ENCODE results near the gene BSN.
A peak's percentile ranks its signal among the peaks of the same experiment; 100 is the strongest.

BSN gene, protein sequence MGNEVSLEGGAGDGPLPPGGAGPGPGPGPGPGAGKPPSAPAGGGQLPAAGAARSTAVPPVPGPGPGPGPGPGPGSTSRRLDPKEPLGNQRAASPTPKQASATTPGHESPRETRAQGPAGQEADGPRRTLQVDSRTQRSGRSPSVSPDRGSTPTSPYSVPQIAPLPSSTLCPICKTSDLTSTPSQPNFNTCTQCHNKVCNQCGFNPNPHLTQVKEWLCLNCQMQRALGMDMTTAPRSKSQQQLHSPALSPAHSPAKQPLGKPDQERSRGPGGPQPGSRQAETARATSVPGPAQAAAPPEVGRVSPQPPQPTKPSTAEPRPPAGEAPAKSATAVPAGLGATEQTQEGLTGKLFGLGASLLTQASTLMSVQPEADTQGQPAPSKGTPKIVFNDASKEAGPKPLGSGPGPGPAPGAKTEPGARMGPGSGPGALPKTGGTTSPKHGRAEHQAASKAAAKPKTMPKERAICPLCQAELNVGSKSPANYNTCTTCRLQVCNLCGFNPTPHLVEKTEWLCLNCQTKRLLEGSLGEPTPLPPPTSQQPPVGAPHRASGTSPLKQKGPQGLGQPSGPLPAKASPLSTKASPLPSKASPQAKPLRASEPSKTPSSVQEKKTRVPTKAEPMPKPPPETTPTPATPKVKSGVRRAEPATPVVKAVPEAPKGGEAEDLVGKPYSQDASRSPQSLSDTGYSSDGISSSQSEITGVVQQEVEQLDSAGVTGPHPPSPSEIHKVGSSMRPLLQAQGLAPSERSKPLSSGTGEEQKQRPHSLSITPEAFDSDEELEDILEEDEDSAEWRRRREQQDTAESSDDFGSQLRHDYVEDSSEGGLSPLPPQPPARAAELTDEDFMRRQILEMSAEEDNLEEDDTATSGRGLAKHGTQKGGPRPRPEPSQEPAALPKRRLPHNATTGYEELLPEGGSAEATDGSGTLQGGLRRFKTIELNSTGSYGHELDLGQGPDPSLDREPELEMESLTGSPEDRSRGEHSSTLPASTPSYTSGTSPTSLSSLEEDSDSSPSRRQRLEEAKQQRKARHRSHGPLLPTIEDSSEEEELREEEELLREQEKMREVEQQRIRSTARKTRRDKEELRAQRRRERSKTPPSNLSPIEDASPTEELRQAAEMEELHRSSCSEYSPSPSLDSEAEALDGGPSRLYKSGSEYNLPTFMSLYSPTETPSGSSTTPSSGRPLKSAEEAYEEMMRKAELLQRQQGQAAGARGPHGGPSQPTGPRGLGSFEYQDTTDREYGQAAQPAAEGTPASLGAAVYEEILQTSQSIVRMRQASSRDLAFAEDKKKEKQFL (N-terminal part only)

DNA sequence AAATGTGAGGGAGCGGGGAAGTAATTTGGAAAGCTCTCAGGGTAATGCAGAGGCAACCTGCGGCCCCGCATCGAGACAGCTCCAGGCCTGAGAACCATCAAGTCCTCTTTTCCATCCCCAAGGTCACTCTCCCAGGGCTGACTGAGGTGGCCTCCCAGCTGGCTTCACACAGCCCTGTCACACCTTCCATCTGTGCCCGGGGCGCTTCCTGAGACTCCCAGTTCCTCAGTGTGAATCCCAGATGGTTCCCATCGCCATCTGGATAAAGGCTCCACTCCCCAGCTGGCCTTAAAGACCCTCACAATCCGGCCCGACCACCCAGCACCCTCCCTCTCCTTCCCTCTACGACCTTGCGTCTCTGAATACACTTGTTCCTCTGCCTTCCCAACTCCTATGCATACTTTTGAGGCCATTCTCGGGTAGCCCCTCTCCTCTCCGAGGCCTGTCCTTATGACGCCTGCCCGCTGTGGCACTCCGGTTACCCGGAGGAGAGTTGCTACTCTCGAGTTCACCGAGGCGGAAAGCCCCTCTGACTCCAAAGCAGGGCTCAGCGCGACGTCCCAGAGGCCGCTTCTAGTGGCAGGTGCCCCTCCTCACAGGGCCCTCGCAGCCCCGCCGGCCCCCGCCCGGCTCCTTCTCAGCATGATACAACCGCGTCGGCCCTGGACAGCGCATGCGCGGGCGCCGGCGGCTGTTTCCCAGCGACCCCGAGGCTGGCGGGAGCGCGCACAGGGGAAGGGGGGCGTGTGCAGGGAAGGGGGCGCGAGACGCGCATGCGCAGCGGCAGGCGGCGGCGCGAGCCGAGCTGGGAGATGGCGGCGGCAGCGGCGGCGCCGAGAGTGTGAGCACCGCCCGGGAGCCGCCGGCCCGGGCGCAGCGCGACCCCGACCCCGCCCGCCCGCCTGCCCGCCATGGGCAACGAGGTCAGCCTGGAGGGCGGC is at the start of gene BSN:
BSN (plus strand) TSS at position 786 of the 941 bp plus-strand sequence; CDS start at position 912, 126 bp downstream.
- peak; percentile 86 to 90 for DNase-seq

DNA sequence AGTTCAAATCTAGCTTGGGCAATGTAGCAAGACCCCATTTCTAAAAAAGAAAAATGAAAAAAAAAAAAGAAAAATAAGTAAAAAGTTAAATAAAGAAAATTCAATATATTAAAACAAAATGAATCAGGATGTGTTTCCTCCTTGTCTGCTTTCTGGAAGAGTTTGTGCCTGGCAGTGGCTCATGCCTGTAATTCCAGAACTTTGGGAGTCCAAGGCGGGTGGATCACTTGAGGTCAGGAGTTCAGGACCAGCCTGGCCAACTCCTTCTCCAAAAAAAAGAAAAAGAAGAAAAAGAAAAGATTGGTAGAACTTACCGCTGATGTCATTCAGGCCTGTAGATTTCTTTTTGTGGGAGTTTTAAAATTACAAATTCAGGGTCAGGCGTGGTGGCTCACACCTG is 47.4 kb upstream of the BSN start:
- no peak for DNase-seq

DNA sequence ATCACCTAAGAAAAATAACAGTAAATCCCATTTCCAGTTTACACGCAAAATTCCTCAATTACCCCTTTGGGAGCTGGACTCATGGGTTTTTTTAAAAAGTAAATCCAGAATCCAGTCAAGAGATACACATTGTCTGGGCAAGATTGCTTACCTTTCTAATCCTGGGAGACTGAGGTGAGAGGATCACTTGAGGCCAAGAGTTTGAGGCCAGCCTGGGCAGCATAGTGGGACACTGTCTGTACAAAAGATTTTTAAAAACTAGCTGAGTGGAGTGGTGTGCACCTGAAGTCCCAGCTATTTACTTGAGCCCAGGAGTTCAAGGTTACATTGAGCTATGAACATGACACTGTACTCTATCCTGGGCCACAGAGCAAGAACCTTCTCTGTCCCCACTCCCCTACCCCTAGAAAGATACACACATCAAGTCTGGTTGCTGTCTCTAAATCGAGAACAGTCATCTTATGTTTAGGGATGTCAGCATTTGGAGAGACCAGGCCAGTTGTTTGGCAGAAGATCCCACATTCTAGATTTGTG is 45.2 kb upstream of the BSN start:
- no peak for DNase-seq

DNA sequence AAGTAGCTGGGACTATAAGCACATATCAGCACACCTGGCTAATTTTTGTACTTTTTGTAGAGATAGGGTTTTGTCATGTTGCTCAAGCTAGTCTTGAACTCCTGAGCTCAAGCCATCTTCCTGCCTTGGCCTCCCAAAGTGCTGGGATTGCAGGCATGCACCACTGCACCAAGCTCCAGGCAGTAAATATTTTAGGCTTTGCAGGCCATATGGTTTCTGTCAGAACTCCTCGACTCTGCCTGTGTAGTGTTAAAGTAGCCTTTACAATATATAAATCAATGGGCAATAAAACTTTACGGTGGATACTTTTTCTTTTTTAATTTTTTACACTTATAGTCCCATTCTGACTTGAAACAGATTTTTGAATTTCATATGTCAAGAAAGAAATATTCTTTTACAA is 42.6 kb upstream of the BSN start:
- DNase-seq = no peak

DNA sequence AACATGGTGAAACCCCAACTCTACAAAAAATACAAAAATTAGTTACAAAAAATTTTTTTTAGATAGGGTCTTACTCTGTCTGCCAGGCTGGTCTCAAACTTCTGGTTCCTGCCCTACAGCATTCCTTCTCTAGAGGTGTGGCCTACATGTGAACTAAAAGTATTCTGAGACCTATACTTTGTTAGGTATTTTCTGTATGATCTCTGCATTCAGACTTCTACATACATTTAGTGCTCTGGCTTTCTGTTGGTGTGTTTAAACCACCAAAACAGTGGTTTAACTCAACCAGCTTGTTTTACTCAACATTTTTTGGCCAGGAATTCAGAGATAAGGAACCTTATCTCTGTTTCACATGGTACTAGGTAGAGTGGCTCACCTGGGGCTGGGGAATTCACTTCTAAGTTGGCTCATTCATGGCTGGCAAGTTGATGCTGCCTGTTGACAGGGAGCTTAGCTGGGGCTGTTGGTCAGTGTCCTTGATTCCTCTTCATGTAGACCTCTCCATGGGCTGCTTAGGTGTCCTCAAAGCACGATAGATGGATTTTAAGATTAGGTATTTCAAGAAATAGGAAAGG is 41.4 kb upstream of the BSN start:
- no peak for DNase-seq

DNA sequence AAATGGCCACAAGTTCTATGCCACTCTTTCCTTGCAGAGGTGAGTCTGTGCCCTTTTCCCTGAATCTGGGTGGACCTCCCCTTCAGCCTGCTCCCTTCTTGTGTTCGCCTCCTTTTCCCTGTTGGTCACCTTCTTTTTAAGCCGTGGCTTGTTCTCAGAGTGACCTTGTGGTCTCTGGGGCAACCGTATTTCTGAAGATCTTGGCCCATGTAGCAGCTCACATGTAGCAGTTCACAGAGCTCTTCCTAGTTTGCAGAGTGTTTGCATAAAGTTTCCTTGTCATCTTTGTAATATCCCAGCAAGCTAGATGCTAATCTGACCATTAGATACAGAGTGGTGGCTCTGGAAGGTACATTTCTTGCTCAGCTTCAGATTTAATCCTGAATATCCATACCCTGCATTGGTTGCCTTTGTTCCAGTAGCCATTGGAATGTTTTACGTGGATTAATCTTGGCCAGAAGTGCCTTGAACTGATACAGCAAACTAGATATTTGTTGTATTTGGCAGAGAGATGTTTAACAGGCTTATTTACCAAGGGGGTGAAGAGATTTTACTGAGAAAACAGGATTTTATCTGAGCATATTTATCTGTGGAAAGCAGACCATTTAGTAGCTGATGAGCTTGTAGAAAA is 40.7 kb upstream of the BSN start:
- no peak for DNase-seq

DNA sequence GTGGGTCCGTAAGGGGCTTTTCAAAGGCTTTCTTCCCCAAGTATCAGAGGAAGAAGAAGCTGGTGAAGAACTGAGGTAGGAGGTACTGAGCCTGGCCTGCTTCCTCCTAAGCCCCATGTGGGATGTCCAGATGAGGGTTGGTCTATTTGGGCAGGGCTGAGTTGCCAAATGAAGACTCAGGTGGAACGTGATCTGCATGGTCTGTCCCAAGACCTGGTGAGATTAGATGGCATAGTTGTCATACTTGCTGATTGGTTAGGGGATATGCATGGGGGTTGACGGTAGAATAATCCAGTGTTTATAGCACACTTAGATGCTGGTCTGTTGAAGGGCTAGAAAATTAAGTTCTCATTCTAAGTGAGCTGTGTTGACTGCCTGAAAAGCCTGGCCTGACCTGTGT is 36.3 kb upstream of the BSN start:
- DNase-seq = no peak

DNA sequence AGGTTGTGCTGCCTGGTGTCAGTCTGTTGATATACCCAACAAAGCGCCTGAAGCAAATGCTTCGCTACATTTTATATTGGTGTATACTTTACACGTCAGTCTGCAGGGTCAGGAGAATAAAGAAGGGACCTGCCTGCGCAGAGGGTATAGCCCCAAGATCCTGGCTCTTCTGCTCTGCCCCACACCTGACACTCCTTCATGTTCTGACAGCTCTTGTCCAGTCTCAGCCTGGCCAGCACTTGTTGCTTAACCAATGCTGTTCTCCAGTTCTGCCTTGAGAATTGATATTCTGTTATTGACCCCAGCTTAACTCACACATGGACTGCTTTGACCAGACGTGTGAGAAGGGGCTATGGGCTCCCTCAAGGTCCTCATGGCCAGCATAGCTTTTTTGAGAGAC is 35.8 kb upstream of the BSN start:
- no peak for DNase-seq

DNA sequence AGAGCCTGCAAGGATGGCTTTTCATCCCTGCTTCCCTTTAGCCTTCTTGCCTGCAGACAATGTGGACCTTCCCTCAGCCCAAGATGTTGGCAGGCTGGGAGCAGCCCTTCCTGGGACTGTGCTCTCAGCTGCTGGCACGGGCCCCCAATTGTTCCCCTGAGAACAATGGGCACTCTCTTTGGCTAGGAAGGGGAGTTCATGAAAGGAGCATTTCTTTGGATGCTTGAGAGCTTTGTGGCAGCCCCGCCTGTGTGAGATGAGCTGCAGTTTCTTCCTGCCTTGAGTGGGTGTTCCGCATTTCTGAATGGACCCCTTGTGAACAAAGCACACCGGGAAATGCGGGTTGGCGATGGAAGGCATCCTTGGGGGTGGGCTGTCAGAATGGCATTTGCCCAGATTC is 35.0 kb upstream of the BSN start:
- no peak for DNase-seq

DNA sequence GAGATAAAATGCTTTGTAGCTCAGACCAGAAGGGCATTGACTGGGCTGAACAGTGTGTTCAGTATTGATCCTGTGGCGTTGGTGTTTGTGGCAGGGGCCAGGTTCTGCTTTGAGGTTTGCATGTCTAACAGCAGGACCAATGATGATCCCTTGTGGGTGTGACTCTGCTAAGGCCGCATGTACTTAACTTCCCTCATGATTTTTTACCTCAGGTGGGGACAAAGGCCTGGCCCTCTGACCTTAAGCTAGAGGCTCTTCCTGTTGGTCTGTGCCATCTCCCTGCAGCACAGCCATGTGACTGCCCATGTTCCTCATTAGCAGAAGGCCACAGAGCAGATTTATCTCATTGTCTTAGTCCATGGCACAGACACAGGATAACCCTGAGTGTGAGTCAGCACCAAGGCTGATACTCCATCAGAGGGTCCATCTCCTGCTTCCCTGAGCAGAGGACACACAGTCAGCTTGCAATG is 34.3 kb upstream of the BSN start:
- DNase-seq = no peak

DNA sequence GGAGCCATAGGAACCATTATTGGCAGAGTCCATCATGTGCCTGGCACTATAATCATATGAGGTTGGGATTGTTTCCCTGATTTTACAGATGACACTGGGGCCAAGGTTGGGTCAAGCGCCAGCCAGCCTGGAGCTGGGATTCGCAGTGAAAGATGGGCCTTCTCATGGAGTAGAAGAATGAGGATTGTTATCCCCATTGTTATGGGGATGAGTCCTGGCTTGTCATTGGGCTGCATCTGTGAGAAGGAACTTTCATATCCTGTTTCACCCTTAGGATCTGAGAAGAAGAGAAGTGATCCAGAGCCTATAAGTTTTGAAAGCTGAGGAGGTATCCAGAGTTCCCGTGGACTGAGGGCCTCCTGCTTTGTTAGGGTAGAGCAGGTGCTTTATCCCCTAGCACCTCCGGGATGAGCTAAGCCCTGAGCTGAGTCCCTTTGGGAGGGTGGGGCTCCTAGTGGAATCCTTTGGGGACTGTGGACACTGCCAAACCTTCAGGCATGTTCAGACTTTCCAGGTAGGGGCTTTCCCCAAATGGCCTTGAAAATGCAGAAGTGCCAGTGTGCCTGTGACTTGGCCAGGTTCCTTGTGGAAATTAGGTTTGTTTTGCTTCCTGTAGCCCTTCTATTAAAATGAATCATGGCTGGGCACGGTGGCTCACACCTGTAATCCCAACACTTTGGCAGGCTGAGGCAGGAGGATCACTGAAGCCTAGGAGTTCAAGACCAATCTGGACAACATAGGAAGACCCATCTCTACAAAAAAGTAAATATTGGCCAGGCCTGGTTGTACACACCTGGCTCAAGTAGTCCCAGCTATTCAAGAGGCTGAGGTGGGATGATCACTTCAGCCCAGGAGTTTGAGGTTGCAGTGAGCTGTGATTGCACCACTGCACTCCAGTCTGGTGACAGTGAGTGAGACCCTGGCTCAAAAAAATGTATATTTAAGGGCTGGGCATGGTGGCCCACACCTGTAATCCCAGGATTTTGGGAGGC is 30.2 kb upstream of the BSN start:
- no peak for DNase-seq

DNA sequence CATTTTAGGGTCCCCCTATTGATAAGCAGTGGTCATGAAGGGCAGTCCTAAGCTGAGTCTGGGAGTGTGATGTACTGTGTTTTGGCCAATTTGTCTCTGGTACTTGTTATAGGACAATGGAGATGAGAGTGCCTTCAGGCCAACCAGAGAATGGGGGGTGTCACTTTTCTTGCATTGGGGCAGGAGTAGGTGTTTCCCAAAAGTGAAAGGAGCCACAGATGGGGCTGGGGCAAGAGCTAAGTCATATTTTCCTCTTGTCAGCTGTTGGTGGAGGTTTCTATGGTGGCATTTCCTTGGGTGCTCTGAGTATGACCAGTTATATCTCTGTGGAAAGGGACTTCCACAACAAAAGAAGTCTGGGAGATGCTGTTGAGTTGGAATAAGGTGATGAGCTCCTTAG is 24.7 kb upstream of the BSN start:
- DNase-seq = no peak

DNA sequence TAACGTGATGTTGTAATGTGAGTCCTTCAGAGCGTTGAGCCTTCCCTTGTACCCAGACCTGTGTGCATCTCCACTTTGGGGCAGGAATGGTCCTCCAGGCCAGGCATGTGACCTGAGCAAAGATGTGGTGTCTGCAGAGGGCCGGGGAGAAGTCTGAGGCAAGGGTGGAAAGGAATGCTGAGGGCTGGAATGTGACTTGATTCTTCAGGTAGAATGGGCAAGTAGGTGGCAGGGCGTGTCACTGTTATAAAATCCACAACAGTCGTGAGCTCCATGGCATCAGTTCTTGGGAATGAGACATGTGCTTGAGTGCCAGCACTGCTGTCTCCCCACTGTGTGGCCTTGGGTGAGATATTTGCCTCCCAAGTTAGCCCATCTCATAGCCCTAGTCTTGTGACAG is 24.0 kb upstream of the BSN start:
- no peak for DNase-seq

DNA sequence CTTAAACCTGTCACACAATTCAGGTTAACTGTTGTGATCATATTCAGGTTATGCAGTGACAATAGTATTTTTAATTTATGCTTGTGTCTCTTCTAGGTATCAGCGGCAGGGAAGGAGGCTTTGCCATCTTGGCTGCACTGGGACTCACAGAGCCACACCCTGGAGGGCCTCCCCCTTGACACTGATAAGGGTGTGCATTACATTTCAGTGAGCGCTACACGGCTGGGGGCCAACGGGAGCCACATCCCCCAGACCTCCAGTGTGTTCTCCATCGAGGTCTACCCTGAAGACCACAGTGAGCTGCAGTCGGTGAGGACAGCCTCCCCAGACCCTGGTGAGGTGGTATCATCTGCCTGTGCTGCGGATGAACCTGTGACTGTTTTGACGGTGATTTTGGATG is 23.6 kb upstream of the BSN start:
- no peak for DNase-seq

DNA sequence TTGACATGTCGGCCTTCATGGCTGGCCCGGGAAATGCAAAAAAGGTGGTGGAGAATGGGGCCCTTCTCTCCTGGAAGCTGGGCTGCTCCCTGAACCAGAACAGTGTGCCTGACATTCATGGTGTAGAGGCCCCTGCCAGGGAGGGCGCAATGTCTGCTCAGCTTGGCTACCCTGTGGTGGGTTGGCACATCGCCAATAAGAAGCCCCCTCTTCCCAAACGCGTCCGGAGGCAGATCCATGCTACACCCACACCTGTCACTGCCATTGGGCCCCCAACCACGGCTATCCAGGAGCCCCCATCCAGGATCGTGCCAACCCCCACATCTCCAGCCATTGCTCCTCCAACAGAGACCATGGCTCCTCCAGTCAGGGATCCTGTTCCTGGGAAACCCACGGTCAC is 23.1 kb upstream of the BSN start:
- DNase-seq = no peak

DNA sequence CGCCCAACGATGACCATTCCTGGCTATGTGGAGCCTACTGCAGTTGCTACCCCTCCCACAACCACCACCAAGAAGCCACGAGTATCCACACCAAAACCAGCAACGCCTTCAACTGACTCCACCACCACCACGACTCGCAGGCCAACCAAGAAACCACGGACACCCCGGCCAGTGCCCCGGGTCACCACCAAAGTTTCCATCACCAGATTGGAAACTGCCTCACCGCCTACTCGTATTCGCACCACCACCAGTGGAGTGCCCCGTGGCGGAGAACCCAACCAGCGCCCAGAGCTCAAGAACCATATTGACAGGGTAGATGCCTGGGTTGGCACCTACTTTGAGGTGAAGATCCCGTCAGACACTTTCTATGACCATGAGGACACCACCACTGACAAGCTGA is 22.6 kb upstream of the BSN start:
- DNase-seq = no peak

DNA sequence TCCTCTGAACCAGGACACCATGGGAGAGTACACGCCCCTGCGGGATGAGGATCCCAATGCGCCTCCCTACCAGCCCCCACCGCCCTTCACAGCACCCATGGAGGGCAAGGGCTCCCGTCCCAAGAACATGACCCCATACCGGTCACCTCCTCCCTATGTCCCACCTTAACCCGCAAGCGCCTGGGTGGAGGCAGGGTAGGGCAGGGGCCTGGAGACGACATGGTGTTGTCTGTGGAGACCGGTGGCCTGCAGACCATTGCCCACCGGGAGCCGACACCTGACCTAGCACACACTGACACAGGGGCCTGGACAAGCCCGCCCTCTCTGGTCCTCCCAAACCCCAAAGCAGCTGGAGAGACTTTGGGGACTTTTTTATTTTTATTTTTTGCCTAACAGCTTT is 21.2 kb upstream of the BSN start:
- DNase-seq = no peak

DNA sequence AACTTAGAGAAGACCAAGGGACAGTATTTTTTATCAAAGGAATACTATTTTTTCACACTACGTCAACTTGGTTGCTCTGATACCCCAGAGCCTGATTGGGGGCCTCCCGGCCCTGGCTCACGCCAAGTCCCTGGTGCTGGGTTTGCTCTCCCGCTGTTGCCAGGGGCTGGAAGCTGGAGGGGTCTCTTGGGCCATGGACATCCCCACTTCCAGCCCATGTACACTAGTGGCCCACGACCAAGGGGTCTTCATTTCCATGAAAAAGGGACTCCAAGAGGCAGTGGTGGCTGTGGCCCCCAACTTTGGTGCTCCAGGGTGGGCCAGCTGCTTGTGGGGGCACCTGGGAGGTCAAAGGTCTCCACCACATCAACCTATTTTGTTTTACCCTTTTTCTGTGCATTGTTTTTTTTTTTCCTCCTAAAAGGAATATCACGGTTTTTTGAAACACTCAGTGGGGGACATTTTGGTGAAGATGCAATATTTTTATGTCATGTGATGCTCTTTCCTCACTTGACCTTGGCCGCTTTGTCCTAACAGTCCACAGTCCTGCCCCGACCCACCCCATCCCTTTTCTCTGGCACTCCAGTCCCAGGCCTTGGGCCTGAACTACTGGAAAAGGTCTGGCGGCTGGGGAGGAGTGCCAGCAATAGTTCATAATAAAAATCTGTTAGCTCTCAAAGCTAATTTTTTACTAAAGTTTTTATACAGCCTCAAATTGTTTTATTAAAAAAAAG is 20.3 kb upstream of the BSN start:
- DNase-seq = no peak
